NCI-H510A (cell line): Measurements from ENCODE around the gene SPTLC3.

Source experiments
- DNase-seq: peaks from one replicate; lab custom pipeline; 2025; lab: John Stamatoyannopoulos, UW

Gene SPTLC3

GRCh38 chr20:12984863-12985262 is 23.9 kb upstream of the SPTLC3 start:
- DNase-seq = no peak

- no peak for DNase-seq
These were observed 21.5 kb upstream of the SPTLC3 start for GRCh38 chr20:12987261-12987660.

GRCh38 chr20:12989586-12990115 is 19.1 kb upstream of the SPTLC3 start:
- no peak for DNase-seq

GRCh38 chr20:12997128-12997655 is 11.6 kb upstream of the SPTLC3 start:
- no peak for DNase-seq

- DNase-seq = no peak
These were observed 10.7 kb upstream of the SPTLC3 start for GRCh38 chr20:12998046-12998445.

- no peak for DNase-seq
These were observed 9.6 kb upstream of the SPTLC3 start for GRCh38 chr20:12999201-12999600.

- no peak for DNase-seq
These were observed 6.5 kb upstream of the SPTLC3 start for GRCh38 chr20:13002251-13002650.

- no peak for DNase-seq
These were observed 1.9 kb upstream of the SPTLC3 start for GRCh38 chr20:13006825-13007224.

GRCh38 chr20:13007596-13007995 is 1.2 kb upstream of the SPTLC3 start:
- no peak for DNase-seq

GRCh38 chr20:13009682-13010406 is 1.1 kb downstream of the SPTLC3 start:
- DNase-seq = no peak

GRCh38 chr20:13012886-13013285 is 4.1 kb downstream of the SPTLC3 start:
- no peak for DNase-seq

GRCh38 chr20:13013411-13013810 is 4.6 kb downstream of the SPTLC3 start:
- no peak for DNase-seq

GRCh38 chr20:13017235-13017634 is 8.5 kb downstream of the SPTLC3 start:
- DNase-seq = no peak

- DNase-seq = no peak
These were observed 9.2 kb downstream of the SPTLC3 start for GRCh38 chr20:13017883-13018535.

GRCh38 chr20:13021205-13021970 is 12.6 kb downstream of the SPTLC3 start:
- DNase-seq = no peak

- no peak for DNase-seq
These were observed 13.8 kb downstream of the SPTLC3 start for GRCh38 chr20:13022401-13023155.

GRCh38 chr20:13024596-13024995 is 15.8 kb downstream of the SPTLC3 start:
- no peak for DNase-seq

GRCh38 chr20:13025181-13025580 is 16.4 kb downstream of the SPTLC3 start:
- DNase-seq = no peak

- DNase-seq = no peak
These were observed 19.2 kb downstream of the SPTLC3 start for GRCh38 chr20:13028001-13028400.

- DNase-seq = no peak
These were observed 19.9 kb downstream of the SPTLC3 start for GRCh38 chr20:13028673-13029072.

GRCh38 chr20:13029687-13030375 is 21.1 kb downstream of the SPTLC3 start:
- DNase-seq = no peak
